ENCODE measurements around the gene SURF1.

SURF1 gene

GRCh38 chr9:133360400-133361393 is 4.4 kb upstream of the SURF1 start:
- DNase-seq = no peak

DNA sequence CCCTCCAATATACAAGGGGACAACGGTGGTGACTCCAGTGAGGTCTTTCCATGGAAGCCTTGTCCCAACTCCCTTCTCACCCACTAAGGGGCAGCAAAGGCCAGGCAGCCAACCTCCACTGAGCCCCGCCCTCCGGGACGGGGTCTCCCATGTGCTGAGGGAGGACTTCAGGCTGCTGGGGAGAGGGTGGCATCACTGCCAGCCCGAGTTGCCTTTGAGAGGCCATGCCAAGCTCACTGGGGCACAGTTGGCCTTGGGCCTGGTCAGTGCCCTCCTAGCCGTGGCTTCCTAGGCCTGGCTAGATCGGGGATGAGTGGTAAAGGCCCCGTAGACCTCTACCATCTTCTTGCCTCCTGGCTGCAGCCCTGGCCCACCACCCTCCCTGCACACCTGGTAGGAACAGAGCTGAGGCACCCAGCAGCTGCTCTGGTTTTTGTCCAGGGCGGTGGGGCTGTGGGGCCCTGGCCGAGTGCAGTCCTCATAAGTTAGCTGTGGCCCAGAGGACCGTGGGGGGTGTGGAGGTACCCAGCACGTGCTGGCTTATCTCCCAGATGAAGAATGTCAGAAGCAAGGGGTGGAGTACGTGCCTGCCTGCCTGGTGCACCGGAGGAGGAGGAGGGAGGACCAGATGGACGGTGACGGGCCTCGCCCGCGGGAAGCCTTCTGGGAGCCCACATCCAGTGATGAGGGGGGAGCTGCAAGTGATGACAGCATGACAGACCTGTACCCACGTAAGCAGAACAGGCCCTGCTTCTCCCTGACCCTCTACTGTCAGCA is 3.3 kb upstream of the SURF1 start:
- DNase-seq = no peak

- DNase-seq = no peak
Measured at GRCh38 chr9:133357656-133358055, 1.4 kb upstream of the SURF1 start.

- no peak for DNase-seq
Measured at GRCh38 chr9:133355881-133356357, 368 bp downstream of the SURF1 start.

GRCh38 chr9:133354766-133355165 is 1.5 kb downstream of the SURF1 start:
- peak; percentile 39 for DNase-seq

DNA sequence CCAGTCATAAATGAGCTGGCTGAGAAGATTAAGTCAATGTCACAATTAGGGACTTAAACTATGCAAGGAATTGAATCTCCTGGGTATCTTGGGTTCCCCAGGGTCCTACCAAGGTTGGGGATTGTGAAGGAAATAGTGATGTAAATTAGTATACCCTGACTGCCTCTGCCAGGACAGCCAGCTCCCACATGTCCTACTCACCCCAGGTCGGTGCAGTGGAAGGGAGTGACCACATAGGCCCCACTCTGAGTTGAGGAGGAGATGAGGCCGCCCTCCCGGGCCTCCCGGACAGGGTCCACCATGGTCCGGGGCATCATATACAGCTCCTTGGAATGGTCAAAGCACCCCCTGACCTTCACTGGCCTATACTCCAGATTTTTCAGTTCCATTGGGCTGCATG is 2.7 kb downstream of the SURF1 start:
- no peak for DNase-seq

DNA sequence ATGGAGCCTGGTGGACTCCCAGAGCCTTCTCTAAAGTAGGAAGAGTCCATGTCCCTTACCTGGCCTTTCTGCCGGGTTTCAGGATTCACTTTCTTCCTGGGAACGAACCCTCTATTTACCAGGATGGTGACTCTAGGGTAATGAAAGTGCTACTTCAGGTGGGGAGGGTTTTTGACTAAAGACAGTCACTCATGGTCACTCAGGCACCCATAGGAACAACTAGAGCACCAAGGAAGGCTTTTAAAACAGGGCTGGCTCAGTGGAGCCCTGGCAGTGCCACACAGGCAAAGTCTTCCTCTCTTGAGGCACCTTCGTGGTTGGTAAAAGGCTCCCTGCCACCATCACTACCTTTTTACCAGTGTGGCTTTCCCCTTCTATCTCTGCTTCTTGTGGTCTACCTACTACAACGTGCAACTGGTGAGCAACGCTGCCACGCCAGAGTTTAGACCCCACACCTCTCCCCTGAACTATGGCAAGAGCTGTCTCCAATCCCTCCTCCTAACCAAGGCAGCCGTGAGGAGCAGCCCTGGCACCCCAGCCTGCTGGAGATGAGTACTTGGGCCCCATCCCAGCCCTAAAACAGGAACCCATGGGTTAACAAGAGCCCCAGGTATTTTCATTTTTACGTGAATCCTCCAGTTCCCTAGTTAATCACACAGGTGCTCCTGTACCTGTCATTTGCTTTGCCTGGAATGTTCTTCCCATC is 3.5 kb downstream of the SURF1 start:
- no peak for DNase-seq

DNA sequence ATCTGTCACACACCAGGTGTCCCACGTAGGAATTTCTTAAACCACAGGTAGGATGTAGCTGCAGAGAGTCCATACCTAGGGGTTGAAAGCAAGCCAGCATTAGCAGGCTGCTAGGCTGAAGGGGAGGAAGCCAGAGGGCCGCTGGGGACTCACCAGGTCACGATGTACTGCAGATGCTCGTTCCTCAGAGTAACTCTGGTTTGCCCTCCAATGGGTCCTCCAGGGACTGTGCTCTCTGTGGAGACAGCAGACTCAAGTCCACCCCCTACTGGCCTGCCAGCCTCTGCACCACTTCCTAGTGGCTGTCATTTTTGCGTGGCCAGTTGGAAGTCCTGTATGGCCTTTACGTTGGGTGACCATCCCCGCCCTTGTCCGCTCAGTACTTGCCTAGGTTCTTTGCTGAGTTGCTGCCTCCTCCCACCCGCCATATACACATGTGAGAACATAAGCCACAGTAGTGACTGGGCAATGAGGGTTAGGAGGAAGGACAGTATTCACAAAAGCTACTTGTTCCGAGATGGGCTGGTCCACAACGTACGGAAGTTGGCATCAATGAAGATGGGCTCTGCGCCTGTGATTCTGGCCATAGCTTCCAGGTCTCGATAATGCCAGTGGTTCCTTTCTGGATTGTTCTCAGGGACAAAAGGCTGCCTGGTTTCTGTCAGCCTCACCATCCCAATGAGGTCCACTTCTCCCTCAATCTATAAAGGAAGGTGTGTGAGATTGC is 4.2 kb downstream of the SURF1 start:
- DNase-seq = peak; percentile 44

DNA sequence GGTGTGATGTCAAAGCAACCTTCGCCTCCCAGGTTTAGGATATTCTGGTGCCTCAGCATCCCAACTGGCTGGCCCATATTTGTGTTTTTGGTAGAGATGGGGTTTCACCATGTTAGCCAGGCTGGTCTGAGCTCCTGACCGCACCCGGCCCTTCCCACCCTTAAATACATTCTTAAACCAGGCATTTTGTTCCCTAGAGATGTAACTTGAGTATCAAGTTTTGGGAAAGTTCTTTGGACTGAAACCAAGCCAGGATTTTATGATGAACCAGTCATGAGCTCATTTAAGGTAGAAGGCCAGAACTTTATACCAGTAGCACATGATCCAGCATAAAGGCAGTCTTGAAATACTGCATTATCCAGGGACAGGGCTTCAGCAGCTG is 4.8 kb downstream of the SURF1 start:
- no peak for DNase-seq

- no peak for DNase-seq
Measured at GRCh38 chr9:133349965-133350616, 6.2 kb downstream of the SURF1 start.

GRCh38 chr9:133348718-133349573 is 7.3 kb downstream of the SURF1 start:
- DNase-seq = no peak

DNA sequence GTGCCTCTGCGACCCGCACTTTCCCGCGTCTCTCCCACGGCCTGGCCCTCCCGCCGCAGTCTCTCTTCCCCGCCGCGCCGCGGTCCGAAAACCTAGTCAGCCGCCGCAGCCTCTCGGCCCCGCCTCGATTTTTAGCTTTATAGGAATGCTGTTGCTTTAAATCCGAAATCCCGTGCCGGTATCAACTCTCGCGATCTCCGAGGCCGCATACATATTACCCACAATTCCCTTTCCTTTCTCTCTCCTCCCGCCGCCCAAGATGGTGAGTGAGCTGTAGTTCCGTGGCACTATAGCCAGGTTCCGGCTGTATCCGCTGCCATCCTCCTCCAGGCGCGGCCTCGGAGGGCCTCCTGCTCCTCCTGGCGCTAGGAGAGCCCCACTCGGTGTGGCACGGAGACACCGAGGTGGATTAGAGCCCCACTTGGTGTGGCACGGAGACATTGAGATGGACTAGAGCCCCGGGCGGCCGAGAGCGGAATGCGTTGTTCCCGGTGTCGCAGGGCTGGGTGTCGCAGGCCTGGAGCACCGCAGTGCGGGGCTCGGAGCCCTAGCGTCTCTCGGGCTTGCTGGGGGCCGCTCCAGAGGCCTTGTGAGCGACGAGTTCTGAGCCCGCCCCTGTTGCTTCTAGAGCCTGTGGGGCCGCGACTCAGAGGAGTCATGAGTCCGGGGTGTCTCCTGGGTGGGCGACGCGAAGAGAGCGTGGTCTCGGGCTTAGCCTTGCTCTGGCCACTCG is 8.1 kb downstream of the SURF1 start, which contains the start of the genes MED22 and RPL7A:
MED22 (minus strand) TSS at position 147 of the 733 bp plus-strand sequence. CDS start 1,469 bp downstream, outside the sequence.
RPL7A (plus strand) TSS at position 234 of the 733 bp plus-strand sequence; CDS start at position 260, 26 bp downstream.
- peak; percentile 82 for DNase-seq

- DNase-seq = no peak
Measured at GRCh38 chr9:133347515-133347984, 8.7 kb downstream of the SURF1 start.

- no peak for DNase-seq
Measured at GRCh38 chr9:133346021-133346785, 10.1 kb downstream of the SURF1 start.

GRCh38 chr9:133345596-133345995 is 10.7 kb downstream of the SURF1 start:
- DNase-seq = no peak

- no peak for DNase-seq
Measured at GRCh38 chr9:133344979-133345378, 11.3 kb downstream of the SURF1 start.

DNA sequence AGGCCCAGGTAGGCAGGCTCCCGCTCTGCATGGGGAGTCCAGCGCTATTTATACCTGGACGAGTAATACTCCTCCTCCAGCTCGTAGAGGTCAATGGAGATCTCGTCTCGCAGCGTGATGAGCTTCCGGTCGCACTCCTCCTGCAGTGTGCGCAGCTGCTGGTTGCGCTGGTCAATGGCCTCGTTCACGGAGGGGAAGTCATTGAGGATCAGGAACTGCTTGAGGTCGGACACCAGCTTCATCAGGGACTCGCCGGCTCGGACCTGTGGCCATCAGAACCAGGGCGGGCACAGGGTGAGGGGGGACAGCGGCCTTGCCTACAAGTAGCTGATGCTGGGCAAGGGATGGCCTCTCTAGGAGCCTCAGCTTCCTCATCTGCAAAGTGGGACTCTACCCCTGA is 12.2 kb downstream of the SURF1 start:
- DNase-seq = no peak

DNA sequence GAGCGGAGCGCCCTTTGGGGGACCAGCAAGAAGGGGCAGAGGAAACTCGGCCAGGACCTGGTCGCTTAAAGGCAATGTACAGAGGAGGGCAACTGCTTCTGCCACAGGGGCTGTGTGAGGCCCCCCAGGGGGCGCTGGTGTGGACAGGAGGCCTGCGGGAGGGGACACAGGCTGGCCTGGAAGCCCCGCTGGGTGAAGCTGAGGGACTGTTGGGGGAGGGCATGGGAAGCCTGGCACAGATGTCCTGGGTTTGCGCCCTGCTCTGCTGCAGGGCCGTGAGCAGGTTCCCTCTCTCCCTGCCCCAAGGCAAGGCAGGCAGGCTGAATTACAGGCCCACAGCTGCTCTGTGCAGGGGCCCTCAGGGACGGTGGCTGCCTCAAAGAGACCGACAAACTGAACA is 13.7 kb downstream of the SURF1 start:
- no peak for DNase-seq

GRCh38 chr9:133342069-133342406 is 14.2 kb downstream of the SURF1 start:
- DNase-seq = no peak

All from GF-D8 (cell line).